IPS-18a (cell line): ENCODE measurements around the gene GPR37L1.
"Not testable (repeated sequence)": the region's sequence is repeated elsewhere in the genome, so short reads cannot be mapped to it uniquely, and the experiment has no call there.

Source experiments
- H3K27ac ChIP-seq: one replicate; pipeline ENCODE4 v1.5.1; 2013; ENCODE audit warnings: low read length
- H3K27me3 ChIP-seq: one replicate; pipeline ENCODE4 v1.6.1; 2013; ENCODE audit warnings: mild to moderate bottlenecking, low read length; ENCODE audit not compliant: control insufficient read depth, insufficient read depth
- H3K36me3 ChIP-seq: one replicate; pipeline ENCODE4 v1.6.1; 2013; ENCODE audit warnings: low read depth, low read length; ENCODE audit not compliant: control insufficient read depth
- H3K4me1 ChIP-seq: one replicate; pipeline ENCODE4 v1.6.1; 2013; ENCODE audit warnings: low read depth, low read length; ENCODE audit not compliant: control insufficient read depth
- H3K4me3 ChIP-seq: one replicate; pipeline ENCODE4 v1.5.1; 2013; ENCODE audit warnings: low read length
- H3K9ac ChIP-seq: one replicate; pipeline ENCODE4 v1.6.1; 2013; ENCODE audit warnings: mild to moderate bottlenecking, low read length, moderate library complexity
- H3K9me3 ChIP-seq: one replicate; pipeline ENCODE4 v1.6.1; 2013; ENCODE audit warnings: low read depth, low read length; ENCODE audit not compliant: control insufficient read depth

The GPR37L1 gene

DNA sequence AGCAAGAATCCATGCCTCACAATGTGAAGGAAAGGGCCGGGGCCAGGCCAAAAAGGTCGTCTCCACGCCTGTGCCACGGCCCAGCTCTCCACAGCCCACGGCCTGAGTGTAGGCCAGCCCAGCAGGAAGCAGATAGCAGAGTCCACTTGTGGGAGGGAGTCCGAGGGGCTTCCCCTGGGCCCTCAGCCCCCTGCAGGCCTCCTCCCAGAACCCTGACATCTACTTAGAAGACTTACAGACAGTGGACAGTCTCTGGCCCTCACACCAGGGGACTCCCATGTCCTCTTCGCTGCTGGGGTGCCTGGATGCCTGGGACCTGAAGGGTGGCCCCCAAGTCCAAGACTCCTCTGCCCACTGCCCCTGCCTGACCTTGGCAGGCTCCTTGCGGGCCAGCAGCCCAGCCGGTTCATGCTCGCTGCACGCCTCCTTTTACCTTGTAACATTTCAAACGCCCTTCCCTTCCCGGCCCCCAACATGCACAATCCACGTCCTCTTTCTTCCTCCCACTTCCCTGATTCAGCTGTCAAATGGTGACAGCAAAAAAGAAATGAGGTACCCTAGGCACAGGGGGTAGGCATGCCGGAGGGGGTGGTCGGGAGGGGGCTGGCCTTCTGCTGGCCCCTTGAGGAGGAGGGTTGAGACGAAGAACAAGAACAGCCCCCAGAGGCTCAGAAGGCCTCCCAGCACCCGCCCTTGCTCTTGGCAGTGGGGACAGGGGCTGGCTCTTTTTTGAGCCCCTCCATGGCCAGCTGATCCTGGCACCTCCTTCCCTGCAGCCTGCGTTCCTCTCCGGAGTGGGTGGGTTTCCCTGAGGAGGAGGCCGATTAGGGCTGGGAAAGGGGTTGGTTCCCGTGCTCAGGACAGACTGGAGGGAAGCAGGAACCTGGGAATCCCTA lies 38.7 kb downstream of the GPR37L1 start:
- H3K4me3 ChIP-seq, result no peak overlapping the region
- no peak overlapping the region for H3K9ac ChIP-seq
- H3K27ac ChIP-seq, result no peak overlapping the region
- peaks cover 18% of the 10 kb centered on the region for H3K4me1 ChIP-seq
- H3K27me3 ChIP-seq, result no peaks in the 10 kb centered on the region
- no peaks in the 10 kb centered on the region for H3K36me3 ChIP-seq
- no peaks in the 10 kb centered on the region for H3K9me3 ChIP-seq

DNA sequence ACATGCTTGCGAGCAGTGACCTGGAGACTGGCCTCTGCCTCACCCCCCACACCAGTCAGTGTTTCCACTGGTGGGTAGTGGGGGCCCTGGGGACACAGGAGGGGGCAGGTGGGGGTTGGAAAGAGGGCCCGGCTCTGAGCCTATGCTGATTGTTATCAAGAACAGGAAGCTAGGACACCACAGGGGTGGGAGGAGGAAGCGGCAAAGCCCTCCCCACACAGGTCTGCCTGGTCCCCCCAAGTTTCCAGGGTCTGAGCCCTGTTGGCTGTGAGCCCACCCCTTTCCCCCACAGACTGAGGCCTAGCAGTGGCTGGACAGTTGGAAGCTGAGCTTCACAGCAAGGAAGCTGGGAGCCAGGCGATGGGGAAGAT lies 39.3 kb downstream of the GPR37L1 start:
- Histone ChIP-seq H3K36me3 (no peaks in the 10 kb centered on the region), H3K27me3 (no peaks in the 10 kb centered on the region), H3K4me1 (peaks cover 18% of the 10 kb centered on the region), H3K27ac (no peak overlapping the region), H3K9ac (no peak overlapping the region), H3K9me3 (no peaks in the 10 kb centered on the region), H3K4me3 (no peak overlapping the region)

GRCh38 chr1:202162418-202163280 lies 39.9 kb downstream of the GPR37L1 start:
- H3K4me1 ChIP-seq, result peaks cover 18% of the 10 kb centered on the region
- no peaks in the 10 kb centered on the region for H3K27me3 ChIP-seq
- H3K36me3 ChIP-seq, result no peaks in the 10 kb centered on the region
- H3K27ac ChIP-seq, result no peak overlapping the region
- H3K9ac ChIP-seq, result no peak overlapping the region
- H3K4me3 ChIP-seq, result no peak overlapping the region
- no peaks in the 10 kb centered on the region for H3K9me3 ChIP-seq

GRCh38 chr1:202163281-202164270 lies 40.9 kb downstream of the GPR37L1 start:
- H3K27me3 ChIP-seq, result no peaks in the 10 kb centered on the region
- H3K9me3 ChIP-seq, result no peaks in the 10 kb centered on the region
- H3K27ac ChIP-seq, result no peak overlapping the region
- no peak overlapping the region for H3K4me3 ChIP-seq
- H3K36me3 ChIP-seq, result no peaks in the 10 kb centered on the region
- no peak overlapping the region for H3K9ac ChIP-seq
- H3K4me1 ChIP-seq, result peaks cover 18% of the 10 kb centered on the region

DNA sequence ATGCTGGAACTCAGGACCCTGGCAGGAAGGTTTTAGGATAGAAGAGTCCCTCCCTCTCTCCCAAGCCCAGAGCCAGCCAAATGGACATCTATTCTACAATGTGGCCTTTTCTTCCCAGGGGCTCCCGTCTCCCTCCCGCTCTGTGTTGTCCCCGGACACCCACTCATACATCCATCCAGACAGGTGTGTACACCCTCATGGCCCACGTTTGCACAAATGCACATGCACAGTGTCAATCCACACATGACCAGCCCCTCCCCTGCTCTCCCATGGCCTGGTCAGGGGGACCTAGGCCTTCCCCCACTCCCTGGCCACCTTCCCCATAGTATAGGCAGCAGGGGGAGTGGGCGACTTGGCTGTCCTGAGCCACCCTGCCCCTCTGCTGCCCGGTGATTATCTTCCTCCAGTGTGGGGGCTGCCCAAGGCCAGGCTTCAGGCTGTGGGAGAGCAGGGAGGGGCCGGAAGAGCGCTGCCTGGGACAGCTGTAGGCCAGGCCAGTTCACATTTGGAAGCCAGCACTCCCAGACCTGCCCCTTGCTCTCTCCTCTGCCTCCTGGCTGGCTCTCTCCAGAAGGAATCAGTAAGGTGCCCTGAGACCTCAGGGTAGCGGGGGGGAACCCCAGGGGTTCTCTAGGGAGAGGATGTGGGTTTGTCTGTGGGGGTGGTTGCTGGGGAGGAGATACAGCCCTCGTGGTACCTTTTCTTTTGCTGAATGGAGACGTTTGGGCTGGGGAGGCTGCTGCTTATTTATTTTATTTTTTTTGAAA lies 41.7 kb downstream of the GPR37L1 start:
- no peaks in the 10 kb centered on the region for H3K9me3 ChIP-seq
- H3K27ac ChIP-seq, result no peak overlapping the region
- no peaks in the 10 kb centered on the region for H3K36me3 ChIP-seq
- H3K9ac ChIP-seq, result no peak overlapping the region
- H3K4me3 ChIP-seq, result no peak overlapping the region
- peaks cover 12% of the 10 kb centered on the region for H3K4me1 ChIP-seq
- H3K27me3 ChIP-seq, result no peaks in the 10 kb centered on the region

GRCh38 chr1:202165267-202165941 lies 42.7 kb downstream of the GPR37L1 start:
- H3K27ac ChIP-seq, result no peak overlapping the region

GRCh38 chr1:202165942-202166843 lies 43.5 kb downstream of the GPR37L1 start:
- Histone ChIP-seq H3K4me1 (peaks cover 3% of the 10 kb centered on the region), H3K9ac (no peak overlapping the region), H3K36me3 (no peaks in the 10 kb centered on the region), H3K27ac (no peak overlapping the region), H3K4me3 (no peak overlapping the region), H3K27me3 (no peaks in the 10 kb centered on the region), H3K9me3 (no peaks in the 10 kb centered on the region)

More at GRCh38 chr1:202165267-202165941, 42.7 kb downstream of the GPR37L1 start:
- H3K36me3 ChIP-seq, result no peaks in the 10 kb centered on the region
- H3K4me1 ChIP-seq, result peaks cover 3% of the 10 kb centered on the region
- H3K9me3 ChIP-seq, result no peaks in the 10 kb centered on the region
- H3K4me3 ChIP-seq, result no peak overlapping the region
- no peaks in the 10 kb centered on the region for H3K27me3 ChIP-seq
- H3K9ac ChIP-seq, result no peak overlapping the region

DNA sequence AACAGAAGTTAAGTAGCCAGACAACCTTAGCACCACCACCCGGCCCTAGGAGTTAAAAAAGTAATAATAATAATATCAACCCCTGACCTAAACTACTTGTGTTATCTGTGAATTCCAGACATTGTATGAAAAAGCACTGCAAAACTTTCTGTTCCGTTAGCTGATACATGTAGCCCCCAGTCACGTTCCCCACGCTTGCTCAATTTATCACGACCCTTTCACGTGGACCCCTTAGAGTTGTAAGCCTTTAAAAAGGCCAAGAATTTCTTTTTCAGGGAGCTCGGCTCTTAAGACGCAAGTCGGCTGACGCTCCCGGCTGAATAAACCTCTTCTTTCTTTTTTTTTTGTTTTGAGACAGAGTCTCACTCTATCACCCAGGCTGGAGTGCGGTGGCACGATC lies 44.3 kb downstream of the GPR37L1 start:
- not testable (repeated sequence) for H3K36me3 ChIP-seq, H3K27ac ChIP-seq, H3K27me3 ChIP-seq, H3K9ac ChIP-seq, H3K9me3 ChIP-seq, H3K4me3 ChIP-seq, H3K4me1 ChIP-seq

DNA sequence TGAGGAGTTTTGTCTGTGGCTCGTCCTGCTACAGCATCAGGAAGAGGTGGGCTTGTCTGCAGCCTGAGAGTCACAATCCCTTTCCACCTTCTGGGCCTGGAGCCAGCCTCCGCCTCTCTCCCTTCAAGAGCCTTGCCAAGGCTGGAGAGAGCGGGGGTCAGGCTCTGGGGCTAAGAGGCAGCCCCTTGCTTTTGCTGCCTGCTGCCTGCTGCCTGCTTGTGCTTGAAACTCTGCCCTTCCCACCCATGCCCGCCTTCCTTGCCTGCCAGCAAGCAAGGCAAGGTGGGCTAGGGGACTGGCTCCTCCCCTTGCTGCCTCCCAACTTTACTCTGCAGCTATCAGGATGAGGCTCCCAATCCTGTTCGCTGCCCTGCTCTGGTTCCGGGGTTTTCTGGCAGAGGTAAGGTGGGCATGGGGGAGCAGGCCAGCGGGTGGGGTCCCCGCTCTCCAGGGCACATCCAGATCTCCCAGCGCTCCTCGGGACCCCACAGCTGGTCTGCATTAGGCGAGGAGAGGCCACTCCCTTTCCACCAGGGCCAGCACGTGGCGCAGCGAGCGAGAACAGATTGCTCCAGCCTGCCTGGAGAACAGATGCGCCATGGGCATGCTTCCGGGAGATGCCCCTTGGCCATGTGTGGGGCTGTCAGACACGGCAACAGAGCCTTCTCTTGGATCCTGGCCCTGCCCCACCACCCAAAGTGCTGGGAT lies 45.1 kb downstream of the GPR37L1 start:
- H3K27ac ChIP-seq, result no peak overlapping the region

More for the DNA sequence above, 45.1 kb downstream of the GPR37L1 start:
- H3K4me1 ChIP-seq, result peaks cover 3% of the 10 kb centered on the region
- no peaks in the 10 kb centered on the region for H3K27me3 ChIP-seq
- no peaks in the 10 kb centered on the region for H3K36me3 ChIP-seq
- H3K9me3 ChIP-seq, result no peaks in the 10 kb centered on the region
- H3K9ac ChIP-seq, result no peak overlapping the region
- H3K4me3 ChIP-seq, result no peak overlapping the region
